D721Med (cell line): ENCODE results near the gene MTAP.

Source experiments
- DNase-seq: peaks from one replicate; pipeline ENCODE4 v3.0.0; 2011; ENCODE audit warnings: low spot score; ENCODE audit not compliant: insufficient read length
- FAIRE-seq: peaks from 2 replicates; lab custom pipeline; 2011; peaks lifted over from hg19 to GRCh38; lab: Jason Lieb, UNC
- TF ChIP-seq, protein P1 (sequence below): IDR thresholded peaks from 2 replicates; pipeline ENCODE4 v1.5.1; 2012; ENCODE audit warnings: mild to moderate bottlenecking, control low read depth; ENCODE audit not compliant: insufficient read depth; ENCODE audit errors: missing control alignments

The MTAP gene

GRCh38 chr9:21856301-21857094 is 54.1 kb downstream of the MTAP start:
- no peak for FAIRE-seq
- no peak for DNase-seq
- TF ChIP-seq, protein P1, sequence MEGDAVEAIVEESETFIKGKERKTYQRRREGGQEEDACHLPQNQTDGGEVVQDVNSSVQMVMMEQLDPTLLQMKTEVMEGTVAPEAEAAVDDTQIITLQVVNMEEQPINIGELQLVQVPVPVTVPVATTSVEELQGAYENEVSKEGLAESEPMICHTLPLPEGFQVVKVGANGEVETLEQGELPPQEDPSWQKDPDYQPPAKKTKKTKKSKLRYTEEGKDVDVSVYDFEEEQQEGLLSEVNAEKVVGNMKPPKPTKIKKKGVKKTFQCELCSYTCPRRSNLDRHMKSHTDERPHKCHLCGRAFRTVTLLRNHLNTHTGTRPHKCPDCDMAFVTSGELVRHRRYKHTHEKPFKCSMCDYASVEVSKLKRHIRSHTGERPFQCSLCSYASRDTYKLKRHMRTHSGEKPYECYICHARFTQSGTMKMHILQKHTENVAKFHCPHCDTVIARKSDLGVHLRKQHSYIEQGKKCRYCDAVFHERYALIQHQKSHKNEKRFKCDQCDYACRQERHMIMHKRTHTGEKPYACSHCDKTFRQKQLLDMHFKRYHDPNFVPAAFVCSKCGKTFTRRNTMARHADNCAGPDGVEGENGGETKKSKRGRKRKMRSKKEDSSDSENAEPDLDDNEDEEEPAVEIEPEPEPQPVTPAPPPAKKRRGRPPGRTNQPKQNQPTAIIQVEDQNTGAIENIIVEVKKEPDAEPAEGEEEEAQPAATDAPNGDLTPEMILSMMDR, result no peak

DNA sequence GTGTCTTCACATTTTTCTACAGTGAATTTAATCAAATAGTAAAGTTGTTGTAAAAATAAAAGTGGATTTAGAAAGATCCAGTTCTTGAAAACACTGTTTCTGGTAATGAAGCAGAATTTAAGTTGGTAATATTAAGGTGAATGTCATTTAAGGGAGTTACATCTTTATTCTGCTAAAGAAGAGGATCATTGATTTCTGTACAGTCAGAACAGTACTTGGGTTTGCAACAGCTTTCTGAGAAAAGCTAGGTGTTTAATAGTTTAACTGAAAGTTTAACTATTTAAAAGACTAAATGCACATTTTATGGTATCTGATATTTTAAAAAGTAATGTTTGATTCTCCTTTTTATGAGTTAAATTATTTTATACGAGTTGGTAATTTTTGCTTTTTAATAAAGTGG is 60.4 kb downstream of the MTAP start:
- FAIRE-seq, result no peak
- DNase-seq, result no peak
- TF ChIP-seq, protein P1, result no peak

- no peak for DNase-seq
- FAIRE-seq, result no peak
- TF ChIP-seq, protein P1, result no peak
Observed at GRCh38 chr9:21864505-21864904, 62.1 kb downstream of the MTAP start.

- TF ChIP-seq, protein P1, result no peak
- no peak for FAIRE-seq
- DNase-seq, result no peak
Observed at GRCh38 chr9:21866302-21866701, 63.9 kb downstream of the MTAP start.

- TF ChIP-seq, protein P1, result no peak
- FAIRE-seq (no peak), DNase-seq (no peak)
Observed at GRCh38 chr9:21871256-21871975, 69.0 kb downstream of the MTAP start.

DNA sequence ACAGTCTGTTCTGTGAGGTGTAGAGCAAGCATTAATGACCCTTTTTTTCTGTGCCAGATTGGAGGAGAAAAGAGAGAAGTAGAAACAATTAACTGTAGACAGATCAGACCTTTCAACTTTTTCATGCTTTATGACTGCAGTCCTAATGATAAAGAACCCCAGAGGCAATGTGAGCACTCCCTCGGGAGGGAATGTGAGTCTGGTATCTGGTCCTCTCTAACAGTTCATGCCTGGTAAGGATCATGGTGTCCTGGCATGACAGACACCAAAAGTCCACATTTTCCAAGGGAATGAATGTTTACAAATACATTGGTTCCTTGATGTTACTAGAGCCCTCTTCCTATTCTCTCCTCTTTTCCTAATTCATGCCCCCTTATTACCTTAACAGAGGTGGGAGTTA is 70.3 kb downstream of the MTAP start:
- FAIRE-seq, result no peak
- TF ChIP-seq, protein P1, result no peak
- DNase-seq, result no peak
